WTC11 (cell line): ENCODE data around the gene PPP1R9A. TPM values are rescaled to one million over a fixed set of nuclear protein-coding genes. Genes with fewer than 3 reads are reported as not detected.

Source experiments
- ATAC-seq: fragments of 200-7000 bp; cut with Tn5 transposase; 2 replicates; pipeline ENCODE4 v1.10.0; 2021; ENCODE audit warnings: mild to moderate bottlenecking, moderate library complexity
- CTCF ChIA-PET: fragments of 300-600 bp; sonication (Branson Sonifier 250); formaldehyde crosslinking; loops from one replicate; lab custom pipeline; 2021; ENCODE audit warnings: antibody characterized with exemption; lab: Charles Lee
- POLR2A ChIA-PET: fragments of 350-600 bp; sonication (Branson Sonifier 250); formaldehyde crosslinking; loops from one replicate; lab custom pipeline; 2021; ENCODE audit warnings: antibody characterized with exemption; lab: Charles Lee
- DNase-seq: peaks from one replicate; pipeline ENCODE4 v3.0.0; 2021; ENCODE audit warnings: low spot score
- H3K27ac Mint-ChIP-seq: 2 replicates; pipeline ENCODE4 v1.8.0; 2021; ENCODE audit warnings: mixed read lengths
- H3K27me3 Mint-ChIP-seq: 2 replicates; pipeline ENCODE4 v1.8.0; 2021; ENCODE audit warnings: low read depth, mild to moderate bottlenecking, moderate library complexity, mixed read lengths
- H3K36me3 Mint-ChIP-seq: 2 replicates; pipeline ENCODE4 v1.8.0; 2021; ENCODE audit warnings: mixed read lengths
- H3K4me1 Mint-ChIP-seq: 2 replicates; pipeline ENCODE4 v1.8.0; 2022; ENCODE audit warnings: mixed read lengths
- H3K4me3 Mint-ChIP-seq: 2 replicates; pipeline ENCODE4 v1.8.0; 2021; ENCODE audit warnings: mild to moderate bottlenecking, moderate library complexity, mixed read lengths
- H3K9me3 Mint-ChIP-seq: 2 replicates; pipeline ENCODE4 v1.8.0; 2021; ENCODE audit warnings: mixed read lengths
- ATF1 ChIP-seq: sonication (generic); formaldehyde crosslinking; IDR thresholded peaks from 2 replicates; pipeline ENCODE4 v1.8.1; 2023; ENCODE audit warnings: mild to moderate bottlenecking, moderate library complexity, missing genetic modification reagents
- ATF2 ChIP-seq: sonication (generic); formaldehyde crosslinking; IDR thresholded peaks from 2 replicates; pipeline ENCODE4 v1.8.1; 2022; ENCODE audit warnings: low read depth, missing genetic modification reagents, borderline replicate concordance
- ATF6 ChIP-seq: sonication (generic); formaldehyde crosslinking; IDR thresholded peaks from 2 replicates; pipeline ENCODE4 v1.8.1; 2023; ENCODE audit warnings: mild to moderate bottlenecking, missing genetic modification reagents
- E2F4 ChIP-seq: sonication (generic); formaldehyde crosslinking; IDR thresholded peaks from 2 replicates; pipeline ENCODE4 v1.8.1; 2022; ENCODE audit warnings: low read depth, mild to moderate bottlenecking, moderate library complexity, missing genetic modification reagents, borderline replicate concordance
- ESRRA ChIP-seq: sonication (generic); formaldehyde crosslinking; IDR thresholded peaks from 2 replicates; pipeline ENCODE4 v1.8.1; 2022; ENCODE audit warnings: mild to moderate bottlenecking, missing genetic modification reagents, borderline replicate concordance
- ETV6 ChIP-seq: sonication (generic); formaldehyde crosslinking; IDR thresholded peaks from 2 replicates; pipeline ENCODE4 v1.8.1; 2022; ENCODE audit warnings: mild to moderate bottlenecking, missing genetic modification reagents
- KAT7 ChIP-seq: sonication (generic); formaldehyde crosslinking; IDR thresholded peaks from 2 replicates; pipeline ENCODE4 v1.8.1; 2023; ENCODE audit warnings: missing genetic modification reagents, mild to moderate bottlenecking, borderline replicate concordance
- NR2C2 ChIP-seq: sonication (generic); formaldehyde crosslinking; IDR thresholded peaks from 2 replicates; pipeline ENCODE4 v1.8.0; 2022; ENCODE audit warnings: mild to moderate bottlenecking, missing genetic modification reagents
- OVOL2 ChIP-seq: fragments of 250-450 bp; sonication (Bioruptor Pico); IDR thresholded peaks from 2 replicates; pipeline ENCODE4 v1.9.0; 2021; ENCODE audit warnings: mild to moderate bottlenecking, borderline replicate concordance
- SOX15 ChIP-seq: fragments of 250-450 bp; sonication (Bioruptor Pico); IDR thresholded peaks from 2 replicates; pipeline ENCODE4 v1.9.0; 2021; ENCODE audit warnings: mild to moderate bottlenecking
- STAT6 ChIP-seq: sonication (generic); formaldehyde crosslinking; conservative IDR thresholded peaks from 2 replicates; pipeline ENCODE4 v1.8.1; 2023; ENCODE audit warnings: mild to moderate bottlenecking, low read depth, missing genetic modification reagents, moderate library complexity
- ZMAT4 ChIP-seq: fragments of 250-450 bp; sonication (Bioruptor Pico); IDR thresholded peaks from 2 replicates; pipeline ENCODE4 v1.9.0; 2021; ENCODE audit warnings: mild to moderate bottlenecking
- ZNF219 ChIP-seq: sonication (generic); formaldehyde crosslinking; IDR thresholded peaks from 2 replicates; pipeline ENCODE4 v1.8.0; 2023; ENCODE audit warnings: missing genetic modification reagents, mild to moderate bottlenecking, borderline replicate concordance
- ZNF232 ChIP-seq: sonication (generic); formaldehyde crosslinking; IDR thresholded peaks from 2 replicates; pipeline ENCODE4 v1.8.0; 2022; ENCODE audit warnings: mild to moderate bottlenecking, missing genetic modification reagents
- ZNF416 ChIP-seq: fragments of 250-450 bp; sonication (Bioruptor Pico); IDR thresholded peaks from 2 replicates; pipeline ENCODE4 v1.9.0; 2021; ENCODE audit warnings: mild to moderate bottlenecking, inconsistent platforms
- ZNF671 ChIP-seq: fragments of 250-450 bp; sonication (Bioruptor Pico); IDR thresholded peaks from 2 replicates; pipeline ENCODE4 v1.8.0; 2021; ENCODE audit warnings: mild to moderate bottlenecking
- total RNA-seq: library from RNA; stranded (reverse); gene quantifications from 3 replicates; pipeline ENCODE4 v1.2.3, GENCODE V29; 2021

The PPP1R9A gene
- total RNA-seq, 1 experiment from 2014 or later = 16.8 TPM

GRCh38 chr7:95035295-95035694, 127.9 kb downstream of the PPP1R9A start (continued):
- no peak for TF ChIP-seq ZMAT4 (CRISPR knock-in tag)

GRCh38 chr7:95041031-95041430, 133.6 kb downstream of the PPP1R9A start:
- Mint-ChIP-seq H3K27me3 (no peaks in the 10 kb centered on the region), H3K4me3 (no peak overlapping the region), H3K4me1 (peaks cover 14% of the 10 kb centered on the region), H3K36me3 (no peaks in the 10 kb centered on the region), H3K27ac (no peak overlapping the region), H3K9me3 (no peaks in the 10 kb centered on the region)
- DNase-seq = no peak
- ChIA-PET CTCF (no interaction called here), POLR2A (no interaction called here)
- no peak for TF ChIP-seq ZNF219
- TF ChIP-seq ATF1 (CRISPR knock-in tag) = no peak
- TF ChIP-seq ZNF671 (CRISPR knock-in tag) = no peak
- TF ChIP-seq KAT7 (CRISPR knock-in tag) = no peak
- TF ChIP-seq STAT6 (CRISPR knock-in tag) = no peak
- no peak for TF ChIP-seq E2F4 (CRISPR knock-in tag)
- no peak for TF ChIP-seq ATF2 (CRISPR knock-in tag)
- TF ChIP-seq SOX15 = no peak
- TF ChIP-seq OVOL2 = no peak
- TF ChIP-seq NR2C2 (CRISPR knock-in tag) = no peak
- no peak for TF ChIP-seq ETV6 (CRISPR knock-in tag)
- TF ChIP-seq ATF6 = no peak
- TF ChIP-seq ESRRA (CRISPR knock-in tag) = no peak
- TF ChIP-seq ZMAT4 (CRISPR knock-in tag) = no peak
- TF ChIP-seq ZNF416 (CRISPR knock-in tag) = no peak
- TF ChIP-seq ZNF232 (CRISPR knock-in tag) = no peak
- TF ChIP-seq, all 79 proteins: peak for 0
- no peak for ATAC-seq
